Myocyte (in vitro differentiated cells): ENCODE data around the gene APBA2. TPM values are rescaled to one million over a fixed set of nuclear protein-coding genes. Genes with fewer than 3 reads are reported as not detected.

ENCODE experiments used
- DNase-seq: peaks from one replicate; pipeline ENCODE4 v3.0.0-alpha.2; 2012; ENCODE audit warnings: low read depth
- total RNA-seq: library from RNA; depleted of rRNA; stranded (reverse); fragments of >200 nt; gene quantifications from 2 replicates; pipeline ENCODE4 v1.2.3, GENCODE V29; 2014

Gene APBA2
- total RNA-seq, 1 donor from 2014 or later = not detected

DNA sequence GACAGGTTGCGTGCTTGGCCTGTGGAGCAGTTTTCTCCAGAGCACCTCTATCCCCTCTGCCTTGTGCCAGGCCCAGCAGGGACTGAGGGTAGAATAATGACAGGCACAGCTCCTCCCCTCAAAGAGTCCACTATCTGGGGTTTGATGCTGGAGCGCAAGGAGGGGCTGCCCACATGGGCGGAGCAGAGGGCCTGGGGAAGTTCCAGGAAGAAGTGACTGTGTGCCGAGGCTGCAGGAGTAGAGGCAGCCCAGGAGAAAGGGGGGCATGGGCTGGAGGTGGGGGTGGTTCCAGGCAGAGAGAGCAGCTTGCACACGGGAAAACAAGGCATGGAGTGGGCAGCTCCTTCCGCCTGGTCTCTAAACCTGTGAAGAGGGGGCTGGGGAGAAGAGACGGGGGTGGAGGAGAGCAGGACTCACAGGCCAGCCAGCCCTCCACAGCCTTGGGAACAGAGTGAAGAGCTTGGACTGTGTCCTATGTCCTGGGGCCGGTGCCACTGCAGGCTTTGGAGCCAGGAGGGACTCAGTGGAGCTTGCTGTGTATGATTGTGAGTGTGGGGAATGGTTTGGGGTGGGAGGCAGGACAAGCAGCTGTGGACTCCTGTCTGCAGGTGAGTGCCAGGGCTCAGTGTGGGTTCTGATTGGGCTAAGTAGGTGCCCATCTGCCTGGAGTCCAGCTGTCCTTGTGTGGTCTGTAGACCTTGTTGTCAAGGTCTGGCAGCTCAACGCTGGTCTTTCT is 48.1 kb downstream of the APBA2 start:
- no peak for DNase-seq

DNA sequence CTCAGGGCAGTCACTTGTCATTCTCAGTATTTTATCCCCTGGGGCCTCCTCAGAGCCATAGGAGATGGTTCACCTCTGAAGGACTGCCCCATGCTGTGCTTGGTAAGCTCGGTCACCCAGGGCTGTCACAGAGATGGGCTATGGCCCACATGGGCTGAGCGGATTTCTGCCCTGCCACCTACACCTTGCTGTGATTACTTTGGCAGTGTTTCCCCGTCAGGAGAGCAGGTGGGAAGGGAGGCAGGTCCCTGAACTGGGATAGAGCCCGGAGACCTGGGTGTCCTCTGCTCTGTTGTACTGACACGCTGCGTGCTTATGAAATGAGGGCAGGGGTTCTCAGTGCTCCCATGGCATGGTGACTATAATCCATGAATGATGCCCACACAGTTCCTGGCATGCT is 48.9 kb downstream of the APBA2 start:
- DNase-seq = no peak

DNA sequence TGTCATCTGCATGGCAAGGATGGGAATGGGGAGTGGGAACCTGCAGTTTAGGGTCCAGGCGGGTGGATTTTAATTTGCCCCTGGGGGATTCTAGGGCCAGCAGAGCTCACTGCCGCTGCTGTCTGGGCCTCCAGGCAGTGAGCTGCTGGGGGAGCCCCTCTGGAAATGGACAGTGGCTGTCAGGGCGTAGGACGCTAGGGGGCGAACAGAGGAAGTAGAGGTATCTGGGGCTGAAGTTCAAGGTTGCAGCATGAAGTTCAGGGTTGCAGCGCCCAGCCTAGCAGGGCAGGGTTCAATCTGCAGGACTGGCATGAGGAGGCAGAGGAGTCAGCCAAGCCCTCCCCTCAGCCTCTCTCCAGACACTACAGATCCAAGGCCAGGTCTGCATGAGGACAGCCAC is 49.5 kb downstream of the APBA2 start:
- DNase-seq = no peak

- no peak for DNase-seq
Observed at GRCh38 chr15:28936081-28936480, 50.3 kb downstream of the APBA2 start.

DNA sequence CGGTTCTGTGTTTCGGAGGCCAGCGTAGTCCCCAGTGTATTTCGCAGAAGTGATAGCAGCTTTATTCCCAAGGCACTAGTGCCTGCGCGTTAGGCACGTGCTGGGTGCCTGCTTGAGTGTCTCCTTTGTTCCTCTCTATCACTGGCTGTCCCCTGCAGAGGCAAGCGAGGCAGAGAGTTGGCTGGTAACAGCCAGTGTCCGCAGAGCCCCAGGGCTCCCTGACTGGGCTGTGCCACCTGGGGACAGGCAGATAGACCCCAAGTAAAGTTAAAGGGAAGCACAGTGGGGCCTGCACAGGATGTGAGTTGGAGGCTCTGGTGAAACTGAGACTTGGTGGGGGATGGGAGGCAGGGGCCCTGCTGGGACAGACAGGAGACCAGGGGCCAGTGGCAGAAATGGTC is 50.7 kb downstream of the APBA2 start:
- DNase-seq = no peak

DNA sequence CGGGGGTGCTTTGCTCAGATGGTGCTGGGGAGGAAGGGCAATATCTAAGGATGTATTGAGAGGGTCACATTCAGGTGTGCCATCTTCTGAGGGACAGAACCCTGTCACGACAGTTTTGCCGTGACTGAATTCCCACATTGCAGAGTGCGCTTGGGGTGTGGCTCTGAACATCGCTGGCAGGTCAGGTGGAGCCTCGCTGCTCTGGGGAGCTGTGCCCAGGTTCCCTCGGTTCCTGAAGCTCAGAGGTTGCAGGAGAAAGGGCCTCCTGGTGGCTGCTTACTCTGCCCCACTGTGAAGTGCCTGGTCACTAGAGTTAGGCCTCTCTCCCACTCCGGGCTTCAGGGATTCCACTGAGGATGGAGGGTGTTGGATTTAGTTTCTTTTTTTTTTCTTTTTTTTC is 51.5 kb downstream of the APBA2 start:
- no peak for DNase-seq

- DNase-seq = no peak
Observed at GRCh38 chr15:28942046-28942445, 56.3 kb downstream of the APBA2 start.

- no peak for DNase-seq
Observed at GRCh38 chr15:28942571-28942970, 56.8 kb downstream of the APBA2 start.

- no peak for DNase-seq
Observed at GRCh38 chr15:28943146-28943545, 57.4 kb downstream of the APBA2 start.

GRCh38 chr15:28943611-28944230 is 57.9 kb downstream of the APBA2 start:
- DNase-seq = no peak

- no peak for DNase-seq
Observed at GRCh38 chr15:28944286-28944685, 58.5 kb downstream of the APBA2 start.

GRCh38 chr15:28944696-28945300 is 59.0 kb downstream of the APBA2 start:
- DNase-seq = no peak

DNA sequence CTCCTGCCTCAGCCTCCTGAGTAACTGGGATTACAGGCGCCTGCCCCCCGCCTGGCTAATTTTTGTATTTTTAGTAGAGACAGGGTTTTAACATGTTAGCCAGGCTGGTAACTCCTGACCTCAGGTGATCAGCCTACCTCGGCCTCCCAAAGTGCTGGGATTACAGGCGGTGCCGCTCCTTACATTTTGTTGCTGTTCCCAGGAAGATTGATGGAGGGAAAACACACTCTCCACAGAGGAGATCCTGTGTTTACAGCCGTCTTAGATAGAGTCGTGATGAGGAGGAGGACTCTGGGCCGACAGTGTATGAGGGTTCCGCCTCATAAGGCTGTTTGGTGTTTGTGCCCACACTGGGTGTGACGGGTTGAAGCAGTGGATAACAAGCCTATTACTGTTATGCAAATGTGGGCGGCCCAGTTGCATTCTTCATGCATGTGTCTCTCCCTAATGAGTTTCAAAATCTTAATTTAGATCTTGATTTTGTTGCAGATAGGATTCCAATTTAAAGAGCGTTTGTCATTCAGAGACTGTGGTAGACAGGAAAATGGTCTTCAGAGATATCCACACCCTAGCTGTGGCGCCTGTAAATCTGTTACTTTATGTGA is 60.0 kb downstream of the APBA2 start:
- no peak for DNase-seq

DNA sequence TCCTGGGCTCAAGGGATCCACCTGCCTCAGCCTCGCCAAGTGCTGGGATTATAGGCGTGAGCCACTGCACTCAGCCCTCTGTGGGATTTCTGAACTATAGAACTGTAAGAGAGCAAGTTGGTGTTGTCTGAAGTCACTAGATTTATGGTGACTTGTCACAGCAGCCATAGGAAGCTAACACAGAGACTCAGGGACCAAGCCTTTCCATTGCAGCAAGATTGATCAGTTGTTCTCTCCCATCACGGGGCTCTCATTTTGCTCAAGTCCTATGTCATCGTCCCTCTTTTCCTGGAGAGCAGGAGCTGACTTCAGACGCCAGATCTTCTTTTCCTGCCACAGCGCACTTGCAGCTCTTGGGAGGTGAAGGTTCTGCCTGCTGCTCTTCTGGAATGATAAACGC is 61.0 kb downstream of the APBA2 start:
- no peak for DNase-seq

DNA sequence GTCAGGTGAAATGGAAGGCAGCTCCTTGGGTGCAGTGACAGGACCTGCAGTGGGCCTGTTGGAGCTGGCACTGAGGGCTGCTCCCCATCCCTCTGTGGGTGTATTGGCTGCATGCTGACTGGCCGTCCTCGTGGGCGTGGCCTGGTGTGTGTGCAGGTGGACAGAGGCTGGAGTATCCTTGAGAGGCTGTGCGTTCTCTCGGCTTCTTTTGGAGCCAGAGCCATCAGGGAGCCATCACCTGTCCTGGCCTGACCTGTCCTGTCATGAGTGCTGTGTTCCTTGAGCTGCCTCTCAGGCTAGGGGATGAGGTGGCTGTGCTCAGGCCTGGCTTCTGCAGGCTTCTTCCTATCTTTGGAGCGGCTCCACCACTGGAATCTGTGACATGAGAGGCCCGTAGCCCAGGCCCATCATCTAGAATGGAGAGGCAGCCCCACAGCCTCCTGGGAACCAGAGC is 61.5 kb downstream of the APBA2 start:
- no peak for DNase-seq

DNA sequence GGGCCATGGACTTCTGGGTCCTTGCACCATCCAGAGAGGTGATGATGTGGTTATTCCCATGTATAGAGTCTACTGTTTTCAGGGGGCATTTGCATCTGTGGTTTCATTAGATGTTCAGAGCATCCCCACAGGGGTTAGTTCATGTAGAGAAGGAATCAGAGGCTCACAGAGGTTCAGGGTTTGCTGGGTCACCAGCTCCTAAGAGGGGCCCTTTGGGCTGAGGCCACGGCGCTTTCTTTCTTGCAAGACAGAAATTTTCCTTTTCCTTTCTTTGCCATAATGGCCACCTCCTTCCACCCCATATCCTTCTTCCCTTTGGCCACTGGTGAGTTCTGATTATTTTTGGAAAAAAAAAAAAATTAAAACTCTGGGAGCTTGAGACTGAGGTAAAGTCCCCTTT is 62.3 kb downstream of the APBA2 start:
- no peak for DNase-seq

- DNase-seq = no peak
Observed at GRCh38 chr15:28950916-28951315, 65.1 kb downstream of the APBA2 start.

GRCh38 chr15:28952666-28953491 is 67.1 kb downstream of the APBA2 start:
- no peak for DNase-seq

DNA sequence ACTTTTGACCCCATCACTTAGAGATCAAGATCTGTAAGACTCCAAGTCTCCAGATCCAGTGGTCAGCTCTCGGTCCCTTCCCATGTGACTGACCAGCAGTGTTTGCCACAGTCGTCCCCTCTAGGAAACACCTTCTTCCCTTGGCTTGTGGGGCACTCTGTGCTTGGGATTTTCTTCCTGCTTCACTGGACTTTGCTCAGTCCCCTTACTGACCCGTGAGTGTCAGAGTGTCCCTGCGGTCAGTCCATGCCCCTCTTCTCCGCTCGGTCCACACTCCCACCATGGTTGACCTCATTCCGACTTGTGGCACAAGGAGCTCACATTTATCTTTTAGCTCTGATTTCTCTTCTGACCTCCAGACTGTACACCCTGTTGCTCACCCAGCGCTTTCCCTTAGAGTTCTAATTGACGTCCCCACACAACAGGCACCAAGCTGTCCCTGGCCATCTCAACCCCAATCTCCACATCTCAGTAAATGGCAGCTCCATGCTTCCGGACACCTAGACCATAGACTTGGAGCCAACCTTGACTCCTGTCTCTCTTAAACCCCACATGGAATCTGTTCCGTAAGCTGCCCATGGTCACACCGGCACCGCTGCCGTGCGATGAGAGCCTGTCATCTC is 67.9 kb downstream of the APBA2 start:
- DNase-seq = no peak

DNA sequence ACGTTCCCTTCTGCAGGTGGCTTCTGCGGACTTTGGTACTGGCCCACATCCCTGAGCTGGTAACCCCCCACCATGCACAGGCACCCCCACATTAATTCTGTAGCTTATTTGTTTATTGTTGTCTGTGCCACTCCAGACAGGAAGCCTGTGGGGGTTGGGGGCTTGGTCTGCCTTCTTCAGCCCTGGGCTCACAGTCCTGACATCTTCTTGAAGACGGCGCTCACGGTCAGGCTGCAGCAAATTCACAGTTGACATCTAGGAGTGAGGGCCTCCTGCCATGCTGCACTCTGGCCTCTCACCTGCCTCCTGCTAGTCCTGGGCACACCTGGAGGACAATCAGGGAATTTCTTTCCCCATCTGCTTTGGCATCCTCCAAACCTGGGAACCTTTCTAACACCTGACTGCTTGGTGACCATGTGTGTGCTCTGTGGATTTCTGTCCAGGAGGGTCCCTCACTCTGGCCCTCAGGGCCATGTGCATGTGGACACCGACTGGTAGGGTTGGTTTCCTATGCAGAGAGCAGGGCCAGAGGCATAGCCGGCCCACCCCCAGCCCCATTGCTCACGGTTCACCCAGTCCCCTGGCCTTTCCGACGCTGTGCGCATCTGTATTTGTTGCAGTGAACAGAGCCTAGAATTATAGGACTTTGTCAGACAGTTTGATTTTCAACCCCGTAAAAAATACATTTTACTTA is 68.8 kb downstream of the APBA2 start:
- DNase-seq = no peak
